HepG2 (cell line): Measurements from ENCODE around the gene CSRP3. TPM values are rescaled to one million over a fixed set of nuclear protein-coding genes. Genes with fewer than 3 reads are reported as not detected.

Experiments
- ATAC-seq: fragments of 200-7000 bp; cut with Tn5 transposase; 3 replicates; pipeline ENCODE4 v1.9.1; 2020; ENCODE audit warnings: mild to moderate bottlenecking, moderate library complexity
- BruUV-seq: library from RNA; stranded (reverse); fragments of 400-500 nt; replicated peaks from 2 replicates; lab custom pipeline; 2021; lab: Mats Ljungman, UMichigan
- CTCF ChIA-PET: fragments of 300-600 bp; formaldehyde crosslinking; extraction: SDS; loops from one replicate; lab custom pipeline; 2021; ENCODE audit warnings: low total read pairs, inconsistent platforms, low intra/inter-chr PET ratio; lab: Yijun Ruan, JAX
- POLR2A ChIA-PET: fragments of 350-600 bp; sonication (Branson Sonifier 250); formaldehyde crosslinking; loops from one replicate; lab custom pipeline; 2020; ENCODE audit warnings: antibody characterized with exemption, inconsistent platforms; lab: Yijun Ruan, JAX
- DNase-seq: peaks from one replicate; pipeline ENCODE4 v3.0.0-alpha.2; 2015; ENCODE audit warnings: low spot score
- FAIRE-seq: peaks from 3 replicates; lab custom pipeline; 2011; peaks lifted over from hg19 to GRCh38; lab: Jason Lieb, UNC
- H2AFZ ChIP-seq: one replicate; pipeline ENCODE4 v1.6.1; 2011; ENCODE audit warnings: low read length, inconsistent platforms
- H3K27ac ChIP-seq: fragments of 300-600 bp; 3 replicates; pipeline ENCODE4 v1.8.0; 2011; ENCODE audit warnings: mixed run types, mild to moderate bottlenecking, mixed read lengths, low read length, inconsistent platforms; ENCODE audit not compliant: insufficient read depth; ENCODE audit errors: extremely low read length
- H3K27me3 ChIP-seq, 2 experiments: fragments of 200-600 bp in 1 of 2; 2 replicates in 1 of 2; 3 replicates in 1 of 2; pipeline versions ENCODE4 v1.6.0 to v1.8.0; 2011; ENCODE audit warnings: low read length in 2 of 2, mild to moderate bottlenecking in 2 of 2, moderate library complexity in 2 of 2, inconsistent platforms in 1 of 2; ENCODE audit not compliant: insufficient read depth in 2 of 2, control insufficient read depth in 1 of 2
- H3K36me3 ChIP-seq, 2 experiments: fragments of 200-600 bp in 1 of 2; replicated peaks in 1 of 2; 2 replicates in 1 of 2; 3 replicates in 1 of 2; pipeline versions ENCODE4 v1.5.1 to v1.8.0; 2011; ENCODE audit warnings: low read length in 2 of 2, inconsistent platforms in 1 of 2; ENCODE audit not compliant: insufficient read depth in 2 of 2, control insufficient read depth in 1 of 2
- H3K4me1 ChIP-seq: 2 replicates; pipeline ENCODE4 v1.5.1; 2012; ENCODE audit warnings: low read length, inconsistent platforms; ENCODE audit not compliant: insufficient read depth
- H3K4me2 ChIP-seq: 2 replicates; pipeline ENCODE4 v1.6.0; 2011; ENCODE audit warnings: low read depth, low read length, inconsistent platforms
- H3K4me3 ChIP-seq, 3 experiments: fragments of 200-600 bp in 1 of 3; sonication (generic), shearing (Covaris generic) in 1 of 3; replicated peaks in 1 of 3; 2 replicates each; pipeline ENCODE4 v1.5.1; 2011 to 2016; ENCODE audit warnings: low read length in 3 of 3, inconsistent platforms in 2 of 3, low read depth in 2 of 3, mild to moderate bottlenecking in 2 of 3, control low read depth in 1 of 3, mixed read lengths in 1 of 3; ENCODE audit not compliant: insufficient read depth in 1 of 3
- H3K79me2 ChIP-seq: one replicate; pipeline ENCODE4 v1.6.1; 2011; ENCODE audit warnings: low read length, inconsistent platforms; ENCODE audit not compliant: insufficient read depth
- H3K9ac ChIP-seq: 2 replicates; pipeline ENCODE4 v1.6.0; 2011; ENCODE audit warnings: mild to moderate bottlenecking, low read depth, low read length, inconsistent platforms; ENCODE audit not compliant: insufficient read depth
- H3K9me3 ChIP-seq: 2 replicates; pipeline ENCODE4 v1.5.1; 2012; ENCODE audit warnings: mild to moderate bottlenecking, low read length
- H4K20me1 ChIP-seq: 2 replicates; pipeline ENCODE4 v1.6.0; 2011; ENCODE audit warnings: inconsistent platforms, mild to moderate bottlenecking, low read length, moderate library complexity; ENCODE audit not compliant: insufficient read depth
- CCAR2 ChIP-seq: fragments of 200-400 bp; formaldehyde crosslinking; optimal IDR thresholded peaks from 2 replicates; pipeline ENCODE3; 2018; ENCODE audit warnings: low read depth, mild to moderate bottlenecking, low read length, moderate library complexity
- KDM5B ChIP-seq: sonication (generic); formaldehyde crosslinking; IDR thresholded peaks from 2 replicates; pipeline ENCODE4 v1.4.0; 2020; ENCODE audit warnings: missing genetic modification reagents, mild to moderate bottlenecking, borderline replicate concordance
- NAIF1 ChIP-seq: sonication (generic); formaldehyde crosslinking; IDR thresholded peaks from 2 replicates; pipeline ENCODE4 v1.5.0; 2020; ENCODE audit warnings: mild to moderate bottlenecking, missing genetic modification reagents, borderline replicate concordance
- NFKBIZ ChIP-seq: IDR thresholded peaks from 2 replicates; pipeline ENCODE4 v1.6.1; 2018; ENCODE audit warnings: missing genetic modification reagents, missing compliant biosample characterization
- PCBP2 ChIP-seq: fragments of 200-400 bp; formaldehyde crosslinking; optimal IDR thresholded peaks from 2 replicates; pipeline ENCODE3; 2018; ENCODE audit warnings: low read length, low read depth; ENCODE audit not compliant: poor library complexity, severe bottlenecking
- SMARCC2 ChIP-seq: fragments of 450-650 bp; IDR thresholded peaks from 2 replicates; pipeline ENCODE4 v1.6.1; 2017; ENCODE audit warnings: antibody characterized with exemption, mild to moderate bottlenecking
- SRSF9 ChIP-seq: fragments of 200-400 bp; formaldehyde crosslinking; IDR thresholded peaks from 2 replicates; pipeline ENCODE4 v1.6.1; 2018; ENCODE audit warnings: borderline replicate concordance, mild to moderate bottlenecking, low read depth, low read length; ENCODE audit not compliant: insufficient read depth, poor library complexity, severe bottlenecking
- ZBTB7A ChIP-seq: sonication (generic); formaldehyde crosslinking; IDR thresholded peaks from 2 replicates; pipeline ENCODE4 v1.8.0; 2022; ENCODE audit warnings: mild to moderate bottlenecking, missing genetic modification reagents
- ZNF138 ChIP-seq: sonication (generic); formaldehyde crosslinking; IDR thresholded peaks from 2 replicates; pipeline ENCODE4 v1.5.0; 2020; ENCODE audit warnings: mild to moderate bottlenecking, low read depth, missing genetic modification reagents
- ZNF607 ChIP-seq: sonication (generic); formaldehyde crosslinking; IDR thresholded peaks from 2 replicates; pipeline ENCODE4 v1.5.1; 2020; ENCODE audit warnings: missing genetic modification reagents, mild to moderate bottlenecking, borderline replicate concordance
- WGBS: methylation state at CpG from one replicate; pipeline ENCODE4 v1.1.6; 2017; ENCODE audit warnings: low lambda C conversion rate; 5-methylcytosine and 5-hydroxymethylcytosine counted together
- in situ Hi-C: cut with HindIII; loops from 2 replicates; pipeline ENCODE4 v1.10.0; 2017; ENCODE audit warnings: low pct_unique_long_range_greater_than_20kb; ENCODE audit not compliant: extremely low pct_ligation_motif_present
- intact Hi-C: fragments of 100-400 bp; cut with micrococcal nuclease; formaldehyde crosslinking; loops from one replicate; pipeline ENCODE4 v1.10.0; 2022; ENCODE audit not compliant: unreplicated experiment
- polyA plus RNA-seq, 8 experiments: library from polyadenylated mRNA; depleted of rRNA in 3 of 8; stranded (reverse) in 7 of 8; unstranded in 1 of 8; fragments of >200 nt; fragmentation: Illumina TruSeq in 4 of 8; extraction: Trizol in 4 of 8; gene quantifications; 2 replicates each; pipeline versions ENCODE4 v1.2.1 to v1.2.3, GENCODE V29; 2011 to 2016; ENCODE audit warnings: low read depth in 4 of 8, missing spikeins in 1 of 8, mixed read lengths in 1 of 8; ENCODE audit not compliant: insufficient read depth in 1 of 8
- total RNA-seq, 5 experiments: library from RNA; depleted of rRNA; stranded (reverse); fragments of >200 nt; fragmentation: Illumina TruSeq; extraction: Trizol; gene quantifications; 2 replicates each; pipeline ENCODE4 v1.2.3, GENCODE V29; 2016; ENCODE audit warnings: low read depth in 1 of 5
- TF ChIP-seq, protein P1 (sequence below): sonication (generic); formaldehyde crosslinking; IDR thresholded peaks from 2 replicates; pipeline ENCODE4 v1.8.1; 2023; ENCODE audit warnings: mild to moderate bottlenecking, missing genetic modification reagents, borderline replicate concordance
- TF ChIP-seq, protein P2 (sequence below): sonication (generic); formaldehyde crosslinking; IDR thresholded peaks from 2 replicates; pipeline ENCODE4 v1.4.0; 2020; ENCODE audit warnings: missing genetic modification reagents
- TF ChIP-seq, protein P3 (sequence below): sonication (generic); formaldehyde crosslinking; IDR thresholded peaks from 2 replicates; pipeline ENCODE4 v1.4.0; 2020; ENCODE audit warnings: mild to moderate bottlenecking, missing genetic modification reagents, borderline replicate concordance
- TF ChIP-seq, protein P4 (sequence below): sonication (generic); formaldehyde crosslinking; IDR thresholded peaks from 2 replicates; pipeline ENCODE4 v1.4.0; 2020; ENCODE audit warnings: mild to moderate bottlenecking, missing genetic modification reagents
- TF ChIP-seq, protein P5 (sequence below): sonication (generic); formaldehyde crosslinking; IDR thresholded peaks from 2 replicates; pipeline ENCODE4 v1.9.0; 2022; ENCODE audit warnings: missing genetic modification reagents, mild to moderate bottlenecking, borderline replicate concordance

The CSRP3 gene
- total and polyA plus RNA-seq, 2 of the 13 experiments (the other 11 are each of a cell fraction or from before 2014, with no cell fraction given) = not detected

DNA sequence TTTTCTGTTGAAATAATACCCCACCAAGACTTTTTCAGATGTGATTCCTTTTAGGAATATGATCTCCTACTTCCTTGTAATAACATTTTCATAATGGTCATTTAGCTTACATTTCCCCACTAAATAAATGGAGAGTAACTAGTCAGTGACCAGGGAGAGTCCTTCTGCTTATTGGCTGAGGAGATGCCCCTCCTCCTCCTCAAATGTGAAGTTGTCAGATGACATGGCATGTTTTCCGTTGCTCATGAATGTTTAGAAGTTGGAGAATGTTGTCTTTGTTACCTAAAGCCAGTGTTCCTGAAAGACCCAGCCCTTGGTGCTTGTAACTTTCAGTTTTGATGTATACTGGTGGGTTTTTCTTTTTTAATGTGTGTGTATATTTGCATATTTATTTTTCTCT lies 38.2 kb downstream of the CSRP3 start:
- H4K20me1 ChIP-seq = no peaks in the 10 kb centered on the region
- no peak overlapping the region for H3K9ac ChIP-seq
- BruUV-seq = no TSS peak
- ChIA-PET POLR2A (no interaction called here), CTCF (no interaction called here)
- H3K4me1 ChIP-seq = no peaks in the 10 kb centered on the region
- no peak overlapping the region for H3K4me2 ChIP-seq
- no peak for ATAC-seq
- H3K9me3 ChIP-seq = no peaks in the 10 kb centered on the region
- FAIRE-seq = no peak
- H3K27me3 ChIP-seq = no peaks in the 10 kb centered on the region; a peak in 1 of 5 replicates
- no peak for DNase-seq
- H3K27ac ChIP-seq = no peak overlapping the region
- H3K4me3 ChIP-seq = no peak overlapping the region
- peaks cover 3 to 25% of the 10 kb centered on the region in 2 experiments; a peak in 4 of 5 replicates for H3K36me3 ChIP-seq
- in situ Hi-C loops = no loop called here
- intact Hi-C loops = no loop called here
- H3K79me2 ChIP-seq = no peaks in the 10 kb centered on the region
- WGBS = 94% methylated on average over 1 of the region's 1 CpG
- H2AFZ ChIP-seq = no peak overlapping the region
- TF ChIP-seq, protein P1, sequence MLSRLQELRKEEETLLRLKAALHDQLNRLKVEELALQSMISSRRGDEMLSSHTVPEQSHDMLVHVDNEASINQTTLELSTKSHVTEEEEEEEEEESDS (CRISPR knock-in tag) = no peak
- TF ChIP-seq, protein P2, sequence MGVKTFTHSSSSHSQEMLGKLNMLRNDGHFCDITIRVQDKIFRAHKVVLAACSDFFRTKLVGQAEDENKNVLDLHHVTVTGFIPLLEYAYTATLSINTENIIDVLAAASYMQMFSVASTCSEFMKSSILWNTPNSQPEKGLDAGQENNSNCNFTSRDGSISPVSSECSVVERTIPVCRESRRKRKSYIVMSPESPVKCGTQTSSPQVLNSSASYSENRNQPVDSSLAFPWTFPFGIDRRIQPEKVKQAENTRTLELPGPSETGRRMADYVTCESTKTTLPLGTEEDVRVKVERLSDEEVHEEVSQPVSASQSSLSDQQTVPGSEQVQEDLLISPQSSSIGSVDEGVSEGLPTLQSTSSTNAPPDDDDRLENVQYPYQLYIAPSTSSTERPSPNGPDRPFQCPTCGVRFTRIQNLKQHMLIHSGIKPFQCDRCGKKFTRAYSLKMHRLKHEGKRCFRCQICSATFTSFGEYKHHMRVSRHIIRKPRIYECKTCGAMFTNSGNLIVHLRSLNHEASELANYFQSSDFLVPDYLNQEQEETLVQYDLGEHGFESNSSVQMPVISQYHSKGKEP (CRISPR knock-in tag) = no peak
- TF ChIP-seq ZNF607 = no peak
- TF ChIP-seq PCBP2 = no peak
- no peak for TF ChIP-seq SRSF9
- TF ChIP-seq, protein P3, sequence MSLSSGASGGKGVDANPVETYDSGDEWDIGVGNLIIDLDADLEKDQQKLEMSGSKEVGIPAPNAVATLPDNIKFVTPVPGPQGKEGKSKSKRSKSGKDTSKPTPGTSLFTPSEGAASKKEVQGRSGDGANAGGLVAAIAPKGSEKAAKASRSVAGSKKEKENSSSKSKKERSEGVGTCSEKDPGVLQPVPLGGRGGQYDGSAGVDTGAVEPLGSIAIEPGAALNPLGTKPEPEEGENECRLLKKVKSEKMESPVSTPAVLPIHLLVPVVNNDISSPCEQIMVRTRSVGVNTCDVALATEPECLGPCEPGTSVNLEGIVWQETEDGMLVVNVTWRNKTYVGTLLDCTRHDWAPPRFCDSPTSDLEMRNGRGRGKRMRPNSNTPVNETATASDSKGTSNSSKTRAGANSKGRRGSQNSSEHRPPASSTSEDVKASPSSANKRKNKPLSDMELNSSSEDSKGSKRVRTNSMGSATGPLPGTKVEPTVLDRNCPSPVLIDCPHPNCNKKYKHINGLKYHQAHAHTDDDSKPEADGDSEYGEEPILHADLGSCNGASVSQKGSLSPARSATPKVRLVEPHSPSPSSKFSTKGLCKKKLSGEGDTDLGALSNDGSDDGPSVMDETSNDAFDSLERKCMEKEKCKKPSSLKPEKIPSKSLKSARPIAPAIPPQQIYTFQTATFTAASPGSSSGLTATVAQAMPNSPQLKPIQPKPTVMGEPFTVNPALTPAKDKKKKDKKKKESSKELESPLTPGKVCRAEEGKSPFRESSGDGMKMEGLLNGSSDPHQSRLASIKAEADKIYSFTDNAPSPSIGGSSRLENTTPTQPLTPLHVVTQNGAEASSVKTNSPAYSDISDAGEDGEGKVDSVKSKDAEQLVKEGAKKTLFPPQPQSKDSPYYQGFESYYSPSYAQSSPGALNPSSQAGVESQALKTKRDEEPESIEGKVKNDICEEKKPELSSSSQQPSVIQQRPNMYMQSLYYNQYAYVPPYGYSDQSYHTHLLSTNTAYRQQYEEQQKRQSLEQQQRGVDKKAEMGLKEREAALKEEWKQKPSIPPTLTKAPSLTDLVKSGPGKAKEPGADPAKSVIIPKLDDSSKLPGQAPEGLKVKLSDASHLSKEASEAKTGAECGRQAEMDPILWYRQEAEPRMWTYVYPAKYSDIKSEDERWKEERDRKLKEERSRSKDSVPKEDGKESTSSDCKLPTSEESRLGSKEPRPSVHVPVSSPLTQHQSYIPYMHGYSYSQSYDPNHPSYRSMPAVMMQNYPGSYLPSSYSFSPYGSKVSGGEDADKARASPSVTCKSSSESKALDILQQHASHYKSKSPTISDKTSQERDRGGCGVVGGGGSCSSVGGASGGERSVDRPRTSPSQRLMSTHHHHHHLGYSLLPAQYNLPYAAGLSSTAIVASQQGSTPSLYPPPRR = no peak
- TF ChIP-seq, protein P4, sequence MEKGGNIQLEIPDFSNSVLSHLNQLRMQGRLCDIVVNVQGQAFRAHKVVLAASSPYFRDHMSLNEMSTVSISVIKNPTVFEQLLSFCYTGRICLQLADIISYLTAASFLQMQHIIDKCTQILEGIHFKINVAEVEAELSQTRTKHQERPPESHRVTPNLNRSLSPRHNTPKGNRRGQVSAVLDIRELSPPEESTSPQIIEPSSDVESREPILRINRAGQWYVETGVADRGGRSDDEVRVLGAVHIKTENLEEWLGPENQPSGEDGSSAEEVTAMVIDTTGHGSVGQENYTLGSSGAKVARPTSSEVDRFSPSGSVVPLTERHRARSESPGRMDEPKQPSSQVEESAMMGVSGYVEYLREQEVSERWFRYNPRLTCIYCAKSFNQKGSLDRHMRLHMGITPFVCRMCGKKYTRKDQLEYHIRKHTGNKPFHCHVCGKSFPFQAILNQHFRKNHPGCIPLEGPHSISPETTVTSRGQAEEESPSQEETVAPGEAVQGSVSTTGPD (CRISPR knock-in tag) = no peak
- TF ChIP-seq NAIF1 (CRISPR knock-in tag) = no peak
- TF ChIP-seq SMARCC2 = no peak
- TF ChIP-seq CCAR2 = no peak
- no peak for TF ChIP-seq ZNF138 (CRISPR knock-in tag)
- no peak for TF ChIP-seq KDM5B (CRISPR knock-in tag)
- TF ChIP-seq, protein P5, sequence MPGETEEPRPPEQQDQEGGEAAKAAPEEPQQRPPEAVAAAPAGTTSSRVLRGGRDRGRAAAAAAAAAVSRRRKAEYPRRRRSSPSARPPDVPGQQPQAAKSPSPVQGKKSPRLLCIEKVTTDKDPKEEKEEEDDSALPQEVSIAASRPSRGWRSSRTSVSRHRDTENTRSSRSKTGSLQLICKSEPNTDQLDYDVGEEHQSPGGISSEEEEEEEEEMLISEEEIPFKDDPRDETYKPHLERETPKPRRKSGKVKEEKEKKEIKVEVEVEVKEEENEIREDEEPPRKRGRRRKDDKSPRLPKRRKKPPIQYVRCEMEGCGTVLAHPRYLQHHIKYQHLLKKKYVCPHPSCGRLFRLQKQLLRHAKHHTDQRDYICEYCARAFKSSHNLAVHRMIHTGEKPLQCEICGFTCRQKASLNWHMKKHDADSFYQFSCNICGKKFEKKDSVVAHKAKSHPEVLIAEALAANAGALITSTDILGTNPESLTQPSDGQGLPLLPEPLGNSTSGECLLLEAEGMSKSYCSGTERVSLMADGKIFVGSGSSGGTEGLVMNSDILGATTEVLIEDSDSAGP = no peak
- no peak for TF ChIP-seq NFKBIZ (CRISPR knock-in tag)
- TF ChIP-seq ZBTB7A = no peak
